ENCODE results near the gene GRHL1.

- TF ChIP-seq POLR2A (IDR thresholded peaks at IDR 0.05) = no peak
- TF ChIP-seq, protein P1, sequence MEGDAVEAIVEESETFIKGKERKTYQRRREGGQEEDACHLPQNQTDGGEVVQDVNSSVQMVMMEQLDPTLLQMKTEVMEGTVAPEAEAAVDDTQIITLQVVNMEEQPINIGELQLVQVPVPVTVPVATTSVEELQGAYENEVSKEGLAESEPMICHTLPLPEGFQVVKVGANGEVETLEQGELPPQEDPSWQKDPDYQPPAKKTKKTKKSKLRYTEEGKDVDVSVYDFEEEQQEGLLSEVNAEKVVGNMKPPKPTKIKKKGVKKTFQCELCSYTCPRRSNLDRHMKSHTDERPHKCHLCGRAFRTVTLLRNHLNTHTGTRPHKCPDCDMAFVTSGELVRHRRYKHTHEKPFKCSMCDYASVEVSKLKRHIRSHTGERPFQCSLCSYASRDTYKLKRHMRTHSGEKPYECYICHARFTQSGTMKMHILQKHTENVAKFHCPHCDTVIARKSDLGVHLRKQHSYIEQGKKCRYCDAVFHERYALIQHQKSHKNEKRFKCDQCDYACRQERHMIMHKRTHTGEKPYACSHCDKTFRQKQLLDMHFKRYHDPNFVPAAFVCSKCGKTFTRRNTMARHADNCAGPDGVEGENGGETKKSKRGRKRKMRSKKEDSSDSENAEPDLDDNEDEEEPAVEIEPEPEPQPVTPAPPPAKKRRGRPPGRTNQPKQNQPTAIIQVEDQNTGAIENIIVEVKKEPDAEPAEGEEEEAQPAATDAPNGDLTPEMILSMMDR (IDR thresholded peaks at IDR 0.05) = no peak
Measured at GRCh38 chr2:10017313-10017941, 65.9 kb downstream of the GRHL1 start.
